ENCODE results near the gene PTPA. TPM values are rescaled to one million over a fixed set of nuclear protein-coding genes. Genes with fewer than 3 reads are reported as not detected.

The PTPA gene
- total RNA-seq, 1 donor from 2014 or later: 160 TPM

DNA sequence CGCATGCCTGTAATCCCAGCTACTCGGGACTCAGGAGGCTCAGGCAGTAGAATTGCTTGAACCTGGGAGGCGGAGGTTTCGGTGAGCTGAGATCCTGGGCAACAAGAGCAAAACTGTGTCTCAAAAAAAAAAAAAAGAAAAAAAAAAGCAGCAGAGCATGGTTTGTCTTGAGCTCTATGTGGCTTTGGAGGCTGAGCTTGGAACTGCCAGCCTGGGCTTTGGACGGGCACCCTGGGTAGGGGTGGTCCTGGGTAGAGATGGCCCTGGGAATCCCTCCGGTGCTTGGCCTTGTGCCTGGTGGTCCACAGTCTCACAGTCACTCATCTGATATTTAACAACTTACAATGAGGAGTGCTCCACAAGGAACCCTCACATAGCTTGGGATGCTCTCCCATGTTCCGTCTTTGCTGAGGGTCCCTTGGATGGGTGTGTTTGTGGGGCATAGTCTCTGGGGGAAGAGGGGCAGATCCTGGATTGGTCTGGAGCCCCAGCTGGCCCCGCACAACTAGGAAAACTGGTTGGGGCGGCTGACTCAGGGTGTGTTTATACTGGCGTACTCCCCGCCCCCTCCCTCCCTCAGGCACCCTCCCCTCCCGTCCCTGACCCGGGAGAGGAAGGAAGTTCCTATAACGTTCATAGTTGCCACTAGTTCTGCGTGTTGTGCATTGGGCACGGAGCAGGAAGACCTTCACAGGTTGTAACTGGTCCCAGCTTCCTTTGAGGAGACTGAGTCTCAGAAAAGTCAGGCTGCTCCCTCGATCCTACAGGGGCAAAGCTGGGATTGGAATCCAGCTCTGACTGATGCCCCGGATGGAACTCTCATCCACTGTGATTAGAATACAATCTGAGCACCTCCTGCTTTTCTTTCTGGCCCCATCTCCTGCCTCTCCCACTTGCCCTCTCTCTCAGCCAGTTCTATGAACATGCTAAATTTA, 55.7 kb downstream of the PTPA start:
- Mint-ChIP-seq H3K27ac (peak overlapping the region; percentile 91), H3K27me3 (ENCODE audit: low read depth) (no peaks in the 10 kb centered on the region), H3K36me3 (no peaks in the 10 kb centered on the region), H3K4me1 (peaks cover 45% of the 10 kb centered on the region), H3K9me3 (no peaks in the 10 kb centered on the region), H3K4me3 (peak overlapping the region; percentile 41)
- peak; percentile 47 to 72 for DNase-seq (ENCODE audit: low spot score in 2 of 2, unreplicated experiment in 2 of 2)
- no peak for TF ChIP-seq CTCF (IDR thresholded peaks at IDR 0.05; ENCODE audit: unreplicated experiment)

GRCh38 chr9:129170229-129170628, 59.0 kb downstream of the PTPA start:
- Mint-ChIP-seq H3K36me3 (no peaks in the 10 kb centered on the region), H3K4me1 (peaks cover 47% of the 10 kb centered on the region), H3K27ac (no peak overlapping the region), H3K27me3 (ENCODE audit: low read depth) (no peaks in the 10 kb centered on the region), H3K9me3 (no peaks in the 10 kb centered on the region), H3K4me3 (no peak overlapping the region)
- TF ChIP-seq CTCF (IDR thresholded peaks at IDR 0.05; ENCODE audit: unreplicated experiment): no peak
- DNase-seq (ENCODE audit: low spot score in 2 of 2, unreplicated experiment in 2 of 2): no peak

- Mint-ChIP-seq H3K4me1 (peaks cover 32% of the 10 kb centered on the region), H3K27ac (peak overlapping the region; percentile 50), H3K4me3 (no peak overlapping the region), H3K9me3 (no peaks in the 10 kb centered on the region), H3K27me3 (ENCODE audit: low read depth) (no peaks in the 10 kb centered on the region), H3K36me3 (no peaks in the 10 kb centered on the region)
- TF ChIP-seq CTCF (IDR thresholded peaks at IDR 0.05; ENCODE audit: unreplicated experiment): no peak
- DNase-seq (ENCODE audit: low spot score in 2 of 2, unreplicated experiment in 2 of 2): no peak
Measured at GRCh38 chr9:129171993-129172751, 61.0 kb downstream of the PTPA start.

DNA sequence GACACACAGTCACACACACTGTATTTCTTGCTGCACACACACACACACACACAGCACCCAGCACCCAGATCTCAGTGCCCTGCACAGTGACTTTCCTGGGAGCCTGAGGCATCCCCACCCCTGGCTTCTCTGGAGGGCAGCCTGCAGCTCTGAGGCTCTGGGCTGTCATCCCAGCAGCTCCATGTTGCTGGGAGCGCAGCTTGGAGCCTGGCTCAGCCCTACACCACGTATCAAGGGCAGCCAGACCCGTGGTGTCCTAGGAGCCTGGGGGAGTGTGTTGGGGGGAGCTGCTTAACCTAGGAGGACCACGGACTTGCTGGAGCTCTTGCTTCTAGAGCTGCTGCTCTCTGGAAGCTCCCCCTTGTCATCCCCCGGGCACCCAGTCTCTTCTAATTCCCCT, 61.6 kb downstream of the PTPA start:
- peaks cover 26% of the 10 kb centered on the region for H3K4me1 Mint-ChIP-seq

More for the DNA sequence above, 61.6 kb downstream of the PTPA start:
- H3K9me3 Mint-ChIP-seq: no peaks in the 10 kb centered on the region
- TF ChIP-seq CTCF (IDR thresholded peaks at IDR 0.05; ENCODE audit: unreplicated experiment): no peak
- H3K27me3 Mint-ChIP-seq (ENCODE audit: low read depth): no peaks in the 10 kb centered on the region
- no peak overlapping the region for H3K4me3 Mint-ChIP-seq
- DNase-seq (ENCODE audit: low spot score in 2 of 2, unreplicated experiment in 2 of 2): no peak
- peak overlapping the region; percentile 50 for H3K27ac Mint-ChIP-seq
- H3K36me3 Mint-ChIP-seq: no peaks in the 10 kb centered on the region

Data from mesothelial cell of epicardium (in vitro differentiated cells).